MCF 10A (cell line): ENCODE data around the gene CCT7. TPM values are rescaled to one million over a fixed set of nuclear protein-coding genes. Genes with fewer than 3 reads are reported as not detected.

ENCODE experiments used
- BruUV-seq: library from RNA; stranded (reverse); fragments of 400-500 nt; replicated peaks from 2 replicates; lab custom pipeline; 2021; lab: Mats Ljungman, UMichigan
- CTCF ChIA-PET: fragments of 300-600 bp; sonication (Branson Sonifier 250); formaldehyde crosslinking; extraction: SDS; loops from one replicate; lab custom pipeline; 2021; ENCODE audit warnings: antibody characterized with exemption, inconsistent platforms; lab: Yijun Ruan, JAX
- POLR2A ChIA-PET: fragments of 300-600, 350-650 bp; sonication (Branson Sonifier 250); formaldehyde crosslinking; extraction: SDS; loops from one replicate; lab custom pipeline; 2020; ENCODE audit warnings: antibody characterized with exemption, inconsistent platforms; lab: Yijun Ruan, JAX
- DNase-seq: peaks from one replicate; pipeline ENCODE4 v3.0.0-alpha.2; 2018; ENCODE audit not compliant: unreplicated experiment
- H3K27ac Mint-ChIP-seq: one replicate; pipeline ENCODE4 v1.8.0; 2022; ENCODE audit warnings: mild to moderate bottlenecking, low read depth, mixed read lengths; ENCODE audit not compliant: unreplicated experiment
- H3K27me3 Mint-ChIP-seq: one replicate; pipeline ENCODE4 v1.8.0; 2022; ENCODE audit warnings: mixed read lengths; ENCODE audit not compliant: insufficient read depth, unreplicated experiment
- H3K36me3 Mint-ChIP-seq: one replicate; pipeline ENCODE4 v1.8.0; 2022; ENCODE audit warnings: mild to moderate bottlenecking, moderate library complexity, mixed read lengths; ENCODE audit not compliant: insufficient read depth, unreplicated experiment
- H3K4me1 Mint-ChIP-seq: one replicate; pipeline ENCODE4 v1.8.0; 2022; ENCODE audit warnings: mixed read lengths; ENCODE audit not compliant: insufficient read depth, unreplicated experiment
- H3K4me3 Mint-ChIP-seq: one replicate; pipeline ENCODE4 v1.8.0; 2022; ENCODE audit warnings: mild to moderate bottlenecking, moderate library complexity, mixed read lengths; ENCODE audit not compliant: unreplicated experiment
- H3K9me3 Mint-ChIP-seq: one replicate; pipeline ENCODE4 v1.8.0; 2022; ENCODE audit warnings: mixed read lengths; ENCODE audit not compliant: unreplicated experiment
- CTCF ChIP-seq: fragments of 200-600 bp; IDR thresholded peaks from one replicate; pipeline ENCODE4 v1.8.0; 2022; ENCODE audit warnings: antibody characterized with exemption, mild to moderate bottlenecking; ENCODE audit not compliant: unreplicated experiment
- intact Hi-C: fragments of 100-400 bp; cut with micrococcal nuclease; formaldehyde crosslinking; loops from 2 replicates; pipeline ENCODE4 v1.14.1; 2022
- total RNA-seq: library from RNA; stranded (reverse); gene quantifications from 2 replicates; pipeline ENCODE4 v1.2.3, GENCODE V29; 2022

CCT7 gene
- total RNA-seq, 1 experiment from 2014 or later, result 495 TPM

GRCh38 chr2:73286134-73286655, 52.1 kb downstream of the CCT7 start:
- CTCF ChIA-PET, result no interaction called here
- Mint-ChIP-seq H3K27me3 (peaks cover 38% of the 10 kb centered on the region), H3K4me1 (no peaks in the 10 kb centered on the region), H3K9me3 (no peaks in the 10 kb centered on the region), H3K36me3 (no peaks in the 10 kb centered on the region), H3K4me3 (no peak overlapping the region), H3K27ac (no peak overlapping the region)
- intact Hi-C loops, result no loop called here
- POLR2A ChIA-PET, result interaction anchor here (0.6 kb wide), 1 partner anchor 451 kb away, joined by 3 read pairs; the partner anchor contains the start of gene TPRKB
- TF ChIP-seq CTCF, result no peak
- no peak for DNase-seq
- no TSS peak for BruUV-seq

GRCh38 chr2:73289304-73289703, 55.2 kb downstream of the CCT7 start:
- Mint-ChIP-seq H3K36me3 (no peaks in the 10 kb centered on the region), H3K27me3 (peaks cover 42% of the 10 kb centered on the region), H3K9me3 (no peaks in the 10 kb centered on the region), H3K27ac (no peak overlapping the region), H3K4me3 (no peak overlapping the region), H3K4me1 (no peaks in the 10 kb centered on the region)
- no peak for DNase-seq
- CTCF ChIA-PET, result interaction anchor here (0.6 to 3.3 kb wide), 23 partner anchors 8 to 532 kb away, joined by 3 to 20 read pairs (median 5); partner anchors contain the start of genes CCT7, PRADC1, RAB11FIP5 and TPRKB
- TF ChIP-seq CTCF, result no peak
- intact Hi-C loops, result no loop called here
- no TSS peak for BruUV-seq
- POLR2A ChIA-PET, result interaction anchor here (1.2 to 1.7 kb wide), 2 partner anchors 45 to 56 kb away, joined by 5 read pairs; partner anchors contain the start of gene PRADC1

GRCh38 chr2:73290049-73290839, 56.1 kb downstream of the CCT7 start:
- Mint-ChIP-seq H3K27me3 (peaks cover 42% of the 10 kb centered on the region), H3K4me1 (peaks cover 1% of the 10 kb centered on the region), H3K9me3 (no peaks in the 10 kb centered on the region), H3K27ac (no peak overlapping the region), H3K36me3 (no peaks in the 10 kb centered on the region), H3K4me3 (no peak overlapping the region)
- POLR2A ChIA-PET, result interaction anchor here (0.5 to 1.7 kb wide), 8 partner anchors 17 to 177 kb away, joined by 3 to 5 read pairs (median 4); partner anchors contain the start of gene PRADC1
- peak; percentile 57 for DNase-seq
- no TSS peak for BruUV-seq
- intact Hi-C loops, result loop anchor here (10.0 kb wide), 1 partner anchor 95 kb away; the partner anchor contains the start of gene ALMS1
- peak; percentile 45 for TF ChIP-seq CTCF
- CTCF ChIA-PET, result interaction anchor here (0.6 to 3.3 kb wide), 40 partner anchors 9 to 533 kb away, joined by 3 to 20 read pairs (median 5); partner anchors contain the start of genes CCT7, PRADC1, RAB11FIP5 and TPRKB

GRCh38 chr2:73291093-73291460, 57.0 kb downstream of the CCT7 start:
- ChIA-PET CTCF (interaction anchor here (0.6 to 3.3 kb wide), 19 partner anchors 9 to 457 kb away, joined by 3 to 20 read pairs (median 6); partner anchors contain the start of genes CCT7 and PRADC1), POLR2A (interaction anchor here (1.0 kb wide), 1 partner anchor 9 kb away, joined by 4 read pairs; no protein-coding TSS in a partner anchor)
- Mint-ChIP-seq H3K36me3 (no peaks in the 10 kb centered on the region), H3K9me3 (no peaks in the 10 kb centered on the region), H3K27me3 (peaks cover 39% of the 10 kb centered on the region), H3K27ac (no peak overlapping the region), H3K4me3 (no peak overlapping the region), H3K4me1 (peaks cover 10% of the 10 kb centered on the region)
- intact Hi-C loops, result loop anchor here (10.0 kb wide), 1 partner anchor 94 kb away; the partner anchor contains the start of gene ALMS1
- TF ChIP-seq CTCF, result no peak
- BruUV-seq, result no TSS peak
- no peak for DNase-seq
